A549 treated with CORT108297 at 1 μM for 4 hours (cell line): Measurements from ENCODE around the gene KCNJ1. TPM values are rescaled to one million over a fixed set of nuclear protein-coding genes. Genes with fewer than 3 reads are reported as not detected.

Experiments
- total RNA-seq: library from RNA; stranded (reverse); fragments of 200-300 nt; extraction: Qiagen RNA extraction; gene quantifications from 5 replicates; pipeline ENCODE4 v1.2.3, GENCODE V29; 2022

The KCNJ1 gene
- total RNA-seq, result not detected in 5 replicates

DNA sequence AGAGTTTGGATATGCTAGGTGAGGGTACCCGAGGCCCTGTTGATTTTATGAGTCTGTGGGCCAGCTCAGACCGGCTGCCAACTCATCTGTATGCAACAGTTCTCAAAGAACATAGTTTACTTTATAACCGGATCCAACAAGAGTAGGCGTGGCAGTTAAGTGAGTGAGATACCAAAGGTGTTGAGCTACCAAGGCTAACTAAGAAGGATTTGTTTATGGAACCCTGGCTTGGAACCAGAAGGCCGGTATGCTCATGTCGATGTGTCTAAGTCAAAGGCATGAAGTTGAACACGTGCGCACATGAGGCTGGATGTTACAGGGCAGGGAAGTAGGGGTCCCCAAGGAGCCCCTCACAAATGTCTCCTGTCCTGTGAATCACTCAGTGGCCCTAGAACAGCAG, at the start of gene KCNJ1:
KCNJ1 (minus strand) TSS at position 20 of the 400 bp plus-strand sequence. CDS start 27,053 bp downstream, outside the sequence.

DNA sequence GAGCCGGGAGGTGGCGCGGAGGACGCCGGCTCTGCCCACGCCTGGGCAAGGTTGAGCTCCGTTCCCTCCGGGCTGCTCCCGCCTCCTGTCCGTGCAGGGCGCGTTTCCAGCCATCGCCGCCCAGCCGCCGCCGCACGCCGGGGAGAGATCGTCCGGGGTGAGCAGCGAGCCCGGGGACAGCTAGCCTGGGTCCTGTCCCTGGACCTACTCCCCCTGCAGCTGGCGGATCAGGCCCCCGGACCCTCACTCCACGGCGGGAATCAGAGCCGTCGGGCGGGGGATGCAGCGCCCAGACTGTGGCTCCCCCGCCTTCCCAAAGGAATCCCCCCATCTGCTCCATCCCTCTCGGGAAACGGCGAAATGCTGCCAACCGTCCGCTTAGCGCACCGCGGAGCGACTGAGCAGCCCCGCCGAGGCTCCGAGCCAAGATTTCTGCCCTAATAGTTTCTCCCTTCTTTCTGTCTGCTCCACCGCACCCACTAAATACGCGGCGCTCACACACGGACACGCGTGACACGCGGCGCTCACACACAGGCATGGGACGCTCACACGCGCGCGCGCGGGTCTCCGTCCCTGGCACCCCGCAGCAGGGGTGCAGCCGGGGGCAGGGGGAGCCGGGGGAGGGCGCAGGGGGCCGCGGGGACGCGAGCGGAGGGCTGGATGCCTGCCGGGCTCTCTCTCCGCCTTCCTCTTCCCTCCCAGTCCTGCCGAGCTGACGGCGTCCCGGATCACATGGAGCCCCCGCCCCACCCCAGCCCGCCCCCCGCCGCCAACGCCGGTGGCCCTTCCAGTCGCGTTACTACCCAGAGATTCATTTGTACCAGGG, 23.7 kb upstream of the KCNJ1 start, which contains the start of gene KCNJ5:
KCNJ5 (plus strand) TSS at position 814 of the 826 bp plus-strand sequence. CDS start 19,918 bp downstream, outside the sequence.

Other genes with a start within 250 kb of the KCNJ1 start
- gene FLI1, start 173.2 kb downstream of the KCNJ1 start, total RNA-seq, result 0.21 to 0.46 TPM (median 0.34 TPM) in 5 replicates
- 0.01 to 0.03 TPM (median 0.02 TPM) in 5 replicates for gene KCNJ5, start 24.1 kb upstream of the KCNJ1 start, total RNA-seq
- gene TP53AIP1, start 75.6 kb upstream of the KCNJ1 start, total RNA-seq, result 0.07 to 0.09 TPM (median 0.08 TPM) in 3 of 5 replicates, not detected in the others